HG02981 (cell line): ENCODE measurements around the gene TJP2.

ENCODE experiments used
- ATAC-seq: cut with Tn5 transposase; IDR thresholded peaks from one replicate; pipeline ENCODE4 v1.9.1; 2021; ENCODE audit warnings: mild to moderate bottlenecking, moderate library complexity; ENCODE audit not compliant: unreplicated experiment

Gene TJP2

GRCh38 chr9:69190086-69190862, 16.2 kb downstream of the TJP2 start:
- ATAC-seq, result peak; percentile 73

GRCh38 chr9:69190863-69191181, 16.7 kb downstream of the TJP2 start:
- no peak for ATAC-seq

GRCh38 chr9:69191231-69191630, 17.2 kb downstream of the TJP2 start:
- ATAC-seq, result no peak

GRCh38 chr9:69192214-69192613, 18.1 kb downstream of the TJP2 start:
- ATAC-seq, result no peak

GRCh38 chr9:69193685-69194032, 19.6 kb downstream of the TJP2 start:
- no peak for ATAC-seq

- no peak for ATAC-seq
Measured at GRCh38 chr9:69194702-69195418, 20.8 kb downstream of the TJP2 start.

GRCh38 chr9:69195668-69196067, 21.6 kb downstream of the TJP2 start:
- no peak for ATAC-seq

GRCh38 chr9:69197687-69198086, 23.6 kb downstream of the TJP2 start:
- ATAC-seq, result no peak

- ATAC-seq, result no peak
Measured at GRCh38 chr9:69198521-69199220, 24.6 kb downstream of the TJP2 start.

- no peak for ATAC-seq
Measured at GRCh38 chr9:69199769-69200470, 25.8 kb downstream of the TJP2 start.

- no peak for ATAC-seq
Measured at GRCh38 chr9:69202556-69202955, 28.5 kb downstream of the TJP2 start.

GRCh38 chr9:69204326-69204725, 30.2 kb downstream of the TJP2 start:
- ATAC-seq, result no peak

GRCh38 chr9:69204849-69205248, 30.8 kb downstream of the TJP2 start:
- ATAC-seq, result no peak

- no peak for ATAC-seq
Measured at GRCh38 chr9:69206047-69206446, 32.0 kb downstream of the TJP2 start.

- no peak for ATAC-seq
Measured at GRCh38 chr9:69207503-69207902, 33.4 kb downstream of the TJP2 start.

- ATAC-seq, result no peak
Measured at GRCh38 chr9:69211424-69212036, 37.5 kb downstream of the TJP2 start.

GRCh38 chr9:69213647-69214046, 39.6 kb downstream of the TJP2 start:
- no peak for ATAC-seq

- ATAC-seq, result no peak
Measured at GRCh38 chr9:69214939-69215338, 40.9 kb downstream of the TJP2 start.

GRCh38 chr9:69215774-69216485, 41.9 kb downstream of the TJP2 start:
- ATAC-seq, result no peak

GRCh38 chr9:69218166-69218565, 44.1 kb downstream of the TJP2 start:
- no peak for ATAC-seq
